Ramos (cell line): Measurements from ENCODE around the gene MEPCE.
"Not testable (repeated sequence)": the region's sequence is repeated elsewhere in the genome, so short reads cannot be mapped to it uniquely, and the experiment has no call there.

Source experiments
- in situ Hi-C: fragments of 300-500 bp; cut with MboI; formaldehyde crosslinking; loops from one replicate; pipeline ENCODE4 v1.14.3; 2022; ENCODE audit warnings: low sequenced_read_pairs; ENCODE audit not compliant: unreplicated experiment

MEPCE gene, protein sequence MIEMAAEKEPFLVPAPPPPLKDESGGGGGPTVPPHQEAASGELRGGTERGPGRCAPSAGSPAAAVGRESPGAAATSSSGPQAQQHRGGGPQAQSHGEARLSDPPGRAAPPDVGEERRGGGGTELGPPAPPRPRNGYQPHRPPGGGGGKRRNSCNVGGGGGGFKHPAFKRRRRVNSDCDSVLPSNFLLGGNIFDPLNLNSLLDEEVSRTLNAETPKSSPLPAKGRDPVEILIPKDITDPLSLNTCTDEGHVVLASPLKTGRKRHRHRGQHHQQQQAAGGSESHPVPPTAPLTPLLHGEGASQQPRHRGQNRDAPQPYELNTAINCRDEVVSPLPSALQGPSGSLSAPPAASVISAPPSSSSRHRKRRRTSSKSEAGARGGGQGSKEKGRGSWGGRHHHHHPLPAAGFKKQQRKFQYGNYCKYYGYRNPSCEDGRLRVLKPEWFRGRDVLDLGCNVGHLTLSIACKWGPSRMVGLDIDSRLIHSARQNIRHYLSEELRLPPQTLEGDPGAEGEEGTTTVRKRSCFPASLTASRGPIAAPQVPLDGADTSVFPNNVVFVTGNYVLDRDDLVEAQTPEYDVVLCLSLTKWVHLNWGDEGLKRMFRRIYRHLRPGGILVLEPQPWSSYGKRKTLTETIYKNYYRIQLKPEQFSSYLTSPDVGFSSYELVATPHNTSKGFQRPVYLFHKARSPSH

DNA sequence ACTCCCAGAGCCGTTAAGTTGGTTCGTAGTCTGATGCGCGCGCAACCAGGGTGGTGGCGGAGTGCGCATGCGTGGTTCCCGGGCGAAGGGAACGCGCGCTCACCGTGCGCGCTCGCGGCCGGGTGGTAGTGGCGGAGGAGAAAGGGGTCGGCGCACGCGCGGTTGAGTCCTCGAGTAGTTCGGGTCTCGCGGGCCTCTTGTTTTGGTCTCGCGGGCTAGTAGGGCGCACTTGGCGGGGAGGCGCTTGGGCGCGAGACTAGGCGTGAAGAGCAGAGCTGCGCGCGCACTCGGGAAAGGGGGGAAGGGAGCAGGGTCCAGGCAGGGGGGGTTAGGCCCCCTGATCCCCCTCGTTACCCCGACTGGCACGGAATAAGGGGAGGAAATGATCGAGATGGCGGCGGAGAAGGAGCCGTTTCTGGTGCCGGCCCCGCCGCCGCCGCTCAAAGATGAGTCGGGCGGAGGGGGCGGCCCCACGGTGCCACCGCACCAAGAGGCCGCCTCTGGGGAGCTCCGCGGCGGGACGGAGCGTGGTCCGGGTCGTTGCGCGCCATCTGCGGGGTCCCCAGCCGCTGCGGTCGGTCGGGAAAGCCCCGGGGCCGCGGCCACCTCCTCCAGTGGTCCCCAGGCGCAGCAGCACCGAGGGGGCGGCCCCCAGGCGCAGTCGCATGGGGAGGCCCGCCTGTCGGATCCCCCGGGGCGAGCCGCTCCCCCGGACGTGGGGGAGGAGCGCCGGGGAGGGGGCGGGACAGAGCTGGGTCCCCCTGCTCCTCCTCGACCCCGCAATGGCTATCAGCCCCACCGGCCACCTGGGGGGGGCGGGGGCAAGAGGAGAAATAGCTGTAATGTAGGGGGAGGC is at the start of gene MEPCE:
TSS of gene MEPCE (plus strand) at position 195 of the 856 bp plus-strand sequence. CDS start at position 383, 188 bp downstream.
- in situ Hi-C loops = no loop called here

DNA sequence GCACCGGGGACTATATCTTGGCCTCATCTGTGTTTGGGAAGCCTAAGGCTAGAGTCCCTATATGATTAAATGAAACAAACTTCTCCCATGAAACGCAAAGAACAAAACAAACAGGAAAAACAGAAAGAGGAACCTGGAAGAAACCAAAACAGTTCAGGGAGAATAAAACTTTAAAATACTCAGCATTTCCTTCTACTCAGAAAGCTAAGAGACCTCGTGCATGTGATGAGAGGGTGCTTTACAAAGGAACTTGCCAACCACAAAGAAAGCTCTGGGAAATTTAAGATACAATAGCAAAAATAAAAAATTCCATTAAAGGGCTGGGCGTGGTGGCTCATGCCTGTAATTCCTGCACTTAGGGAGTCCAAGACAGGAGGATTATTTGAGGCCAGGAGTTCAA is 49.4 kb upstream of the MEPCE start:
- in situ Hi-C loops = no loop called here

DNA sequence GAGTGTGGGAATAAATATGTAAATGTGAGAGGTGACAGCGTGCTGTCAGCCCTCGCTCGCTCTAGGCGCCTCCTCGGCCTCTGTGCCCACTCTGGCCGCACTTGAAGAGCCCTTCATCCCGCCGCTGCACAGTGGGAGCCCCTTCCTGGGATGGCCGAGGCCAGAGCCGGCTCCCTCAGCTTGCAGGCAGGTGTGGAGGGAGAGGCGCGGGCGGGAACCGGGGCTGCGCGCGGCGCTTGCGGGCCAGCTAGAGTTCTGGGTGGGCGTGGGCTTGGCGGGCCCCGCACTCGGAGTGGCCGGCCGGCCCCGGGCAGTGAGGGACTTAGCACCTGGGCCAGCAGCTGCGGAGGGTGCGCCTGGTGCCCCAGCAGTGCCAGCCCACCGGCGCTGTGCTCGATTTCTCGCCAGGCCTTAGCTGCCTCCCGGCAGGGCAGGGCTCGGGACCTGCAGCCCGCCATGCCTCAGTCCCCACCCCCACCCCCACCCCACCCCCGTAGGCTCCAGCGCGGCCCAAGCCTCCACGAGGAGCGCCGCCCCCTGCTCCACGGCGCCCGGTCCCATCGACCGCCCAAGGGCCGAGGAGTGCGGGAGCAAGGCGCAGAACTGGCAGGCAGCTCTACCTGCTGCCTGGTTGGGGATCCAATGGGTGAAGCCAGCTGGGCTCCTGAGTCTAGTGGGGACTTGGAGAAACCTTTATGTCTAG is 47.9 kb upstream of the MEPCE start:
- in situ Hi-C loops = not testable (repeated sequence)

DNA sequence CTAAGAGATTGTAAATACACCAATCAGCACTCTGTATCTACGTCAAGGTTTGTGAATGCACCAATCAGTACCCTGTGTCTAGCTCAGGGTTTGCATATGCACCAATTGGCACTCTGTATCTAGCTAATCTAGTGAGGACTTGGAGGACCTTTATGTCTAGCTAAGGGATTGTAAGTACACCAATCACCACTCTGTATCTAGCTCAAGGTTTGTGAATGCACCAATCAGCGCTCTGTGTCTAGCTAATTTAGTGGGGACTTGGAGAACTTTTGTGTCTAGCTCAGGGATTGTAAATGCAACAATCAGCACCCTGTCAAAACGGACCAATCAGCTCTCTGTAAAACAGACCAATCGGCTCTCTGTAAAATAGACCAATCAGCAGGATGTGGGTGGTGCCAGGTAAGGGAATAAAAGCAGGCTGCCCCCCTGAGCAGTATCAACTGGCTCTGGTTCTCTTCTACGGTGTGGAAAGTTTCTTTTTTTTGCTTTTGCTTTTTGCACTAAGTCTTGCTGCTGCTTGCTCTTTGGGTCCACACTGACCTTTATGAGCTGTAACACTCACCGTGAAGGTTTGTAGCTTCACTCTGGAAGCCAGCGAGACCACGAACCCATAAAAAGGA is 47.3 kb upstream of the MEPCE start:
- in situ Hi-C loops = not testable (repeated sequence)

DNA sequence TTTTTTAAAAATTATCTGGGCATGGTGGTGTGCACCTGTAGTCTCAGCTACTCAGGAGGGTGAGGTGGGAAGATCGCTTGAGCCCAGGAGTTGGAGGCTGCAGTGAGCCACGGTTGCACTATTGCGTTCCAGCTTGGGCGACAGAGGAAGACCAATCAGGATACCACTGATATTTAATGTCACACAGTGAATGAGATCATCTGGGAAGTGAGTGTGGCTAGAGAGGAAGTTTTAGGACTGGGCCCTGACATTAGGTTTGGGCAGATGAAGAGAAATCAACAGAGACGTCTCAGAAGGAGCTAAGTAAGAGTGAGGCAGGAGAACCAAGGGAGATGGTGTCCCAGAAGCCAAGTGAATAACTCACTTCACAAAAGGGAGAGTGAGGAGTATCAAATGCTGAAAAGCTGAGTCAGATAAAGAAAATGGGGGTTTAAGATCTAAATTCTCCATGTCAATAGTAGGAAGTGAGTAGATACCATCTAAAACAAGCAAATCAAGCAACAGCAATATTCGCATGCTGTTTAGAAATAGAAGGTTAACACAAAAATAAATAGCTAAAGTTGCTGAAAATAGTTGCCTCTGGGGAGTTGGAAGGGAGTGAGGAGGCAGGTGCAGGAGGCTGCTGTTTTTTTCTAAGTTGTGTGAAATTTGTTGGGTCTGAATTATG is 44.9 kb upstream of the MEPCE start:
- in situ Hi-C loops = no loop called here

DNA sequence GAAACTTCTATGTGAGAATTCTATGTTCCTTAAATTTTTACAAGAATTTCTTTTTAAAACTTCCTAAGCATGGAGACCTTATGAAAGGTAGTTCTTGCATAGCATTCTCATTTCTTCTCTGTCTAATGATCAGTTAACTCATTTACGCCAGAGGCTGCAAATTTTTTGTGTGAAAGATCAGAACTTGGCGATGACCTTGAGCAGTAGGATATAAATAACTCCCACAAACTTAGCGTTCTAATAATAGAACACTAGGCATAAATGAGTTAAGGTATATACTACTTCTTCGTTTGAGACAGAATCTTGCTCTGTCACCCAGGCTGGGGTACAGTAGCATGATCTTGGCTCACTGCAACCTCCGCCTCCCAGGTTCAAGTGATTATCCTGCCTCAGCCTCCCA is 42.7 kb upstream of the MEPCE start:
- in situ Hi-C loops = no loop called here

DNA sequence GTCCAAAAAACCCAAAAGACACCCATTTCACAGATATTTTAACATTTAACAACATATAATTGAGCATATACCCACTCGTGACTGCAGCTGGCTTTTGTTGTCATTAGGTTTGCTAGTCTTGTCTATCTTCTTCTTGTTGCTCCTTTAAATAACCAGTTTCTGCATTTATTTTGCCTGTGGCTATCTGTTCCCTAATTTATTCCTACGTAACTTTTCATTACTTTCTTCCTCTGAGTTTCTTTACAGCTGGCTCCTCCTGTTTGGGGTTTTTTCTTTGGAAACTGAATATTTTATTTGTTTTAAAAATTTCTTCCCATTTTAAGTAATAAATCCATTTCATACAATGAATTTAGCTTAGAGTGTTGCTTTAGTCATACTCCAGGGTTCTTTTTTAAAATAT is 41.9 kb upstream of the MEPCE start:
- in situ Hi-C loops = no loop called here

DNA sequence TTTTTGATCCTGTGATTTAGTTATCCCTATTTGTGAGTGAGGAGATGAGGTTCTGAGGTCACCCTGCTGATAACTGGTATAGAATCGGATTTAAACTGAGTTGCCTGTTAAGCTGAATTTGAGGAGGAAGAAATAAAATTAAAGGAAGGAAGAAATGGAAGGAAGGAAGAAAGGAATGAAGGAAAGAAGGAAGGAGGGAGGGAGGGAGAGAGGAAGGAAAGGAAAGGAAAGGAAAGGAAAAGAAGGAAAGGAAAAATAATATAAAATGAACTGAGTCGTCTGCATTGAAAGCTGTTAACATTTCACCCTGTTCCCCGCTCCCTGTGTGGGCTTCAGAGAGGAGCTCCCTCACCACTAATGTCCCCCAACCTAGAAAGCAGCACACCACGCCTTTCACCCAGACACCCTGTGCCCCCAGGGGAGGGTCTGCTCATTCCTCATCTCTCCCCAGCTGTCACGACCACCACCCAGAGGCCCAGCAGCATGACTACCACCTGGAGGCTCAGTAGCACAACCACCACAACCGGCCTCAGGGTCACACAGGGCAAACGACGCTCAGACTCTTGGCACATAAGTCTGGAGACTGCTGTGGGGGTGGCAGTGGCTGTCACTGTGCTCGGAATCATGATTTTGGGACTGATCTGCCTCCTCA is 40.1 kb upstream of the MEPCE start:
- in situ Hi-C loops = no loop called here

DNA sequence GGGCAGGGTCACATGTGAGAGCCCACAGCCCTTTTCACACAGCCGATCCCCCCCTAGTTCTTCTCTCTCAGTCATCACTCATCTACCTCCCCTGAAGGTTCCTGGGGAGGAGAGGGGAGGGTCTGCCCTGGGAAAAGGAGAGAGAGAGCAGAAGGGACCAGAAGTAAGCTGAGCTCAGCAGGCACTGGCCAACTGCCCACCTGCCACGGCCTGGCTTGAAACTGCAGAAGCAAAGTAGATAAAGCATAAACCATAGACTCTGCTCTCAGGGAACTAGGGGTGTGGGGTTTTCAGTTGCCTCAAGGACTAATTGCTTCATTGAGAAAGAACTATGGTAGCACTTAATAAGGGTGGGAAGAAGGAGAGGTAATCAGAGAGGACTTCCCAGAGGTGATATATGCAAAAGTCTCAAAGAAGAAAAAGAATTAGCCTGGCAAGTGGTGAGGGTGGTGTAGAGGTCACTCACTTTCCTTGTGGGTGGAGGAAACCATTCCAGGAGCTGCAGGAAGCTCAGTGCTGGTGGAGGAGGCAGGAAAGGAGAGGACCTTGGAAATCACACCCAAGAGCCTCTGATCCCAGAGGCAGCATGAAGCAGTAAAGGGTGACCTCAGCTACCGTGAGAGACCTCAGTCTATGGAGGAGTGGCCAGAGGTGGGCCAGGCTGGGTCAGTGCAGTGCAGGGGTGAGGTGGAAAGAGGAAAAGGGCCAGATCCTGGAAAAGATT is 39.2 kb upstream of the MEPCE start:
- in situ Hi-C loops = no loop called here

DNA sequence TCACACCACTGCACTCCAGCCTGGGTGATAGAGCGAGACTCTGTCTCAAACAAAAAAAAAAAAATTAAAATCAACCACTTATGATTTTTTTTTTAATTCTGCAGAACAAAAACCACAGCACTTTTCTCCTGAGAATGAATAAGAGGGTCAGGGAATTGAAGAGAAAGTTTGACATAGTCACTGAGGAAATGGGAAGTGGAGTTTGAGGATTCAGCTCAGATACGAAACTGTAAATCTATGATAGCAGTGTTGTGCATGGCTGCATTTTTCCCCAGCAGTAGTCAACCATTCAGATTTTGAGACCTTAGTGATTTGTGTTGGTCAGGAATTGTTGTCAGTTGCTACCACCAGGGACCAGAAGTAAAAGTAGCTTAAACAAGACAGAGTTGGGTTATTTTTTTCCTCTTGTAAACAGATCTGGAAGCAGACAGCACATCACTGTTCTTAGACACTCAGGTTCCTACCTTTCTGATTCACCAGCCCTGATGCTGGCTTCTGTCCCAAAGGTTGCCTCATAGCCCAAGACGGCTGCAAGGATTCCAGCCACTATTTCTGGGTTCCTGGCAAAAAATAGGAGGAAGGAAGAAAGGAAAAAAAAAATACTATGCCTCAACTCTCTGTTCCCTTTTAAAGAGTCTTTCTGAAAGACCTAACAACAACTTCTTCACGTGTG is 36.3 kb upstream of the MEPCE start:
- in situ Hi-C loops = no loop called here

DNA sequence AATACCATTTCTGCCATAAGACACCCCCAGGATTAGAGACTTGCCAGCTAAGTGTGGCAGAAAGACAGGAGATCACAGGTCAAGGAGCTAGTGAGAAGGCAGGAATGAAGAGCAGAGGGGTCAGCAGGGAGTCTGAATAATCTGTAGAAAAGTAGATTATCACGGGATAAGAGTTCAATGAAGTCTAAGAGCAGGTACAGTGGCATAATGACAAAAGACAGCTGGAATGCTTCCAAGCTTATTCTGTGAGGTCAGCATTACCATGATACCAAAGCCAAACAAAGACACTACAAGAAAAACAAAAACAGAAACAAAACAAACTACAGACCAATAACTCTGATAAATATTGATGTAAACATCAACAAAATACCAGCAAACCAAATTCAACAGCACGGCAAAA is 35.6 kb upstream of the MEPCE start:
- in situ Hi-C loops = no loop called here

DNA sequence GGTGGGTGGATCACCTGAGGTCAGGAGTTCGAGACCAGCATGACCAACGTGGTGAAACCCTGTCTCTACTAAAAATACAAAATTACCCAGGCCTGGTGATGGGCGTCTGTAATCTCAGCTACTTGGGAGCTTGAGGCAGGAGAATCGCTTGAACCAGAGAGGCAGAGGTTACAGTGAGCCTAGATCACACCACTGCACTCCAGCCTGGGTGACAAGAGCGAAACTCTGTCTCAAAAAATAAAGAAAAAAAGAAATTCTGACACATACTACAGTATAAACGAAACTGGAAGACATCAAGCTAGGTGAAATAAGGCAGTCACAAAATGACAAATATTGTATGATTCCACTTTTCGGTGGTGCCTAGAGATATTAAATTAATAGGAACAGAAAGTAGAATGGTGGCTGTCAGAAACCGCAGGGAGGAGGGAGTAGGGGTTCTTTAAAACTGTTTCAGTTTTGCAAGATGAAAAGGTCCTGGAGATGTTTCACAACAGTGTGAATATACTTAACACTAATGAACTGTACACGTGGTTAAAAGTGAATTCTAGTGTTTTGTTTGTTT is 33.1 kb upstream of the MEPCE start:
- in situ Hi-C loops = no loop called here

DNA sequence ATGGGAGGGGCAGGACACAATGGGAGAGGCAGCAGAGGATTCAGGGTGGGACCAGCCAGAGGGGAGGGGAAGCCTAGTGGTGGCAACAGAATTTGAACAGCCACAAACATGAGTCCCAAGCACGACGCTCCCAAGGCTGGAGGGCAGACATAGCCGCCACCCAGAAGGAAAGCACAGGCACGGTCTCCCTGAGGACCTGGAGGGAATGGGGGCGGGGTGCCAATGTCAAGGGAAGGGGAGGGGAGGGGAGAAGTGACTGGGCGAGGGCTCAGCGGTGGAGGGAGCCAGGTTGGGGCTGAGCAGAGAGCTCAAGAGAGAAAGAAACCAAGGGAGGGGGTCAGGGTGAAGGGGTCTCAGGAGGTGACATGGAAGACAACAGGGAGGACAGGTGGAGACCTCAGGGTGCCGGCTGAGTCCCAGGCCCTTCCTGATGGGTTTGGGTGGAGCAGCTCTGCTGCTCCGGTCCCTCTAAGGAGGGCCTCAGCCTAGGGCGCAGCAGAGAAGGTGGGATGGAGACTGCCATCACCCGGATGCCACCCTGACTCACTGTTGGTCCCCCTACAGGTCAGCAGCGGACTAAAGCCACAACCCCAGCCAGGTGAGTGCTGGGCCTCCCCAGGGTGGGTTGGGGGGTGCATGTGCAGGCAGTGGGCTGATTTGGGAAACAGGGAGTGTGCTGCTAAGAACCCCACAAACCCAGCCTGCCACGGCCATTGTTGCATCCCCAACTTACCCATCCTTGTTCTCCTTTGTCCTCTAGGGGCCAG is 32.1 kb upstream of the MEPCE start:
- in situ Hi-C loops = no loop called here

DNA sequence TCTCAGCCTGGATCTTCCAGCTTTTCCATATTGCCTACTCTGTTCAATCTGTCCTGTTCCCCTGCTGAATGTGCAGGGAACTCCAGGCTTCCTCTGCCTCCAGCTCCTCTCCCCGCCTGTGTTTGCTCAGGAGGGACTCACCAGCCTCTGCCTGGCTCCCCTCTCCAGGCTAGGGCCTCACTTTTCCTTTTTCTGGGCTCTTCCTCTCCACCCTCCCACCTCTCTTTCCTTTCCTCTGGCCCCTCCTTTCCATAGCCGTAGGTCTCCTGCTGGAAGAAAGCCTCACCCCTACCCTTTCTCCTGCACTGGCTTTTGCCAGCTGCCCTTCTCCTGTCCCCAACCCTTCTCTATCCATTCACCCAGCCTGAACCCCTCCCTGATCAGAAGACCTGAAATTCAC is 31.4 kb upstream of the MEPCE start:
- in situ Hi-C loops = no loop called here

DNA sequence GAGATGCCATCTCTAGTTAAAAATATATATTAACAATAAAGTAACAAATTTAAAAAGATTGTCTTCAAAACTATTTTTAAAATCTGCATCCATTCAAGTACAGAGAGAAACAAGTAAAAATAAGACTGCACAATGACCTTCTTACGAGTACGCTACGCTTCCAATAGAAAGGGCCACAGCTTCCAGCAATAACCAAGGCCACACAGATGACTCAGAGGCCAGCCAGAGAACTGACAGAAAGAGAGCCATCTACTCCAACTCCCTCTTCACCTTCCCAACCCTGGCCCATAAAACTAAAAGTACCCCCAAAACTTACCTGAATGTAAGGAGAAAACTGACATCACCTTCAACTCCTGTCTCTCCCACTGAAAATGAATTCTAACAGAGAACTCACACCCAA is 29.6 kb upstream of the MEPCE start:
- in situ Hi-C loops = no loop called here

DNA sequence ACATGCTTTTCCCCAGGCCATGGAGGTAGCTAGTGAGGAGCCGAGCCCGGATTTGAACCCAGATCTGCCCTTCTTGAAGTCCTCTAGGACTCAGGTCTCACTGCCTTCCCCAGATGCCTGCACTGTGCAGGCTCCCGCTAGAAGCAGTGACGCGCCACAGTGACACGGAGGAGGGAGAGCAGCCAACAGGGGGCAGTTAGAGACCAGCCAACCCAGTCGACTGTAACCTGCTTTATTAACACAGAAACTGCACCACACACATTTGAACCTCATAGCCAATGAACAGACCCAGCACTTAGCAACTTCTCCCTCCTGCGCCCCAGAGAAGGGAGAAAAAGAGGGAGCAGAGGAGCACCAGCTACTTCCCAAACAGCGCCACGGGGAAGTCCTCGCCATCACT is 29.0 kb upstream of the MEPCE start:
- in situ Hi-C loops = no loop called here

DNA sequence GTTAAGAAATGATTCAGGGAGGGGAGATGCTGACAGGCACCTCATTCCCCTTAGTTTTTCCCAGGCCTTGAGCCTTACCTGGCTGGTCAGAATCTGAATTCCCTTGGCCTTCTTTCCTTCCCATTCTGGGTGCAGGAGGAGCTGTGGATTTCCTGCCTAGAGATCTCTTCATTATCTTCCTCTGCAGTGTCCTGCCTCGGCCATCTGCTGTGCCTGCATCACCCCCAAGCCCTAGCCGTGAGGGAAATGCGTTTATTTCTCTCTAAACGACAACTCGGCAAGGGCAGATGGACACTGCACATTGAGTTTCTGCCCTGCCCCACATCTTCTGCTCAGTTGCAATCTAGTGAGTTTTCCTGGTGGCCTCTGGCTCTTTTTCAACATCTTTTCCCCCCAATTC is 27.8 kb upstream of the MEPCE start:
- in situ Hi-C loops = no loop called here
